Tibial nerve (tissue), 4 donors: ENCODE measurements around the gene DPY19L2. TPM values are rescaled to one million over a fixed set of nuclear protein-coding genes. Genes with fewer than 3 reads are reported as not detected.
"Not testable (repeated sequence)": the region's sequence is repeated elsewhere in the genome, so short reads cannot be mapped to it uniquely, and the experiment has no call there.

ENCODE experiments used
- DNase-seq, 2 donors: peaks; one replicate each; pipeline ENCODE4 v3.0.0-alpha.2; 2019; ENCODE audit warnings: low spot score in 2 of 2
- H3K27ac ChIP-seq, 4 donors: fragments of 200-600 bp; sonication (generic) in 3 of 4; one replicate each; pipeline ENCODE4 v1.5.1; 2017 to 2019; ENCODE audit warnings: mild to moderate bottlenecking in 1 of 4
- H3K27me3 ChIP-seq, 2 donors: fragments of 200-600 bp; sonication (generic) in 1 of 2; one replicate each; pipeline versions ENCODE4 v1.5.1 to v1.6.0; 2017 to 2019
- H3K36me3 ChIP-seq, 3 donors: fragments of 200-600 bp; sonication (generic); one replicate each; pipeline ENCODE4 v1.5.1; 2018 to 2019
- H3K4me1 ChIP-seq, 4 donors: fragments of 200-600 bp; sonication (generic) in 3 of 4; one replicate each; pipeline ENCODE4 v1.5.1; 2017 to 2019
- H3K4me3 ChIP-seq, 4 donors: fragments of 200-600 bp; sonication (generic) in 3 of 4; one replicate each; pipeline ENCODE4 v1.5.1; 2017 to 2019; ENCODE audit warnings: mild to moderate bottlenecking in 1 of 4, moderate library complexity in 1 of 4
- H3K9me3 ChIP-seq, 4 donors: fragments of 200-600 bp; sonication (generic) in 3 of 4; one replicate each; pipeline ENCODE4 v1.5.1; 2017 to 2019
- CTCF ChIP-seq, 5 experiments: fragments of 200-600 bp in 3 of 5; fragments of 450-650 bp in 2 of 5; sonication (generic) in 3 of 5; IDR thresholded peaks; one replicate each; pipeline ENCODE4 v1.5.1; 2016 to 2019; ENCODE audit warnings: antibody characterized with exemption in 5 of 5, mild to moderate bottlenecking in 3 of 5, moderate library complexity in 2 of 5
- WGBS, 2 donors: methylation state at CpG; one replicate each; pipeline ENCODE4 v1.1.5; 2018; 5-methylcytosine and 5-hydroxymethylcytosine counted together
- total RNA-seq, 4 donors: library from RNA; depleted of rRNA; stranded (reverse); fragments of >200 nt; gene quantifications; one replicate each; pipeline ENCODE4 v1.1.0, GENCODE V29; 2016

DPY19L2 gene
- total RNA-seq, 4 donors from 2014 or later, result 14.1 to 22.0 (median 20.7) TPM

GRCh38 chr12:63672550-63672949 is 4.3 kb upstream of the DPY19L2 start:
- not testable (repeated sequence) for H3K27me3 ChIP-seq, DNase-seq, H3K9me3 ChIP-seq, H3K27ac ChIP-seq, H3K4me3 ChIP-seq, H3K4me1 ChIP-seq, H3K36me3 ChIP-seq
- peak in 2 of 5 experiments; percentile 14 to 32 for TF ChIP-seq CTCF (IDR thresholded peaks at IDR 0.05)
- WGBS, 2 donors, result 8 to 34% methylated on average over 2 of the region's 2 CpGs

GRCh38 chr12:63669936-63670335 is 1.6 kb upstream of the DPY19L2 start:
- DNase-seq, H3K27ac ChIP-seq, H3K4me3 ChIP-seq, H3K4me1 ChIP-seq, H3K36me3 ChIP-seq, H3K9me3 ChIP-seq, H3K27me3 ChIP-seq: not testable (repeated sequence)
- WGBS, 2 donors, result 90 to 98% methylated on average over 1 of the region's 1 CpG

- not testable (repeated sequence) for H3K9me3 ChIP-seq, H3K36me3 ChIP-seq, H3K4me1 ChIP-seq, DNase-seq, H3K27ac ChIP-seq, H3K27me3 ChIP-seq
- 51% methylated on average over 3 to 4 of the region's 8 CpGs for WGBS, 2 donors
- H3K4me3 ChIP-seq, result peak overlapping the region; percentile 50 to 70 (median 58)
Observed at GRCh38 chr12:63669427-63669826, 1.1 kb upstream of the DPY19L2 start.

GRCh38 chr12:63668800-63669365 is 590 bp upstream of the DPY19L2 start:
- not testable (repeated sequence) for H3K4me1 ChIP-seq, DNase-seq, H3K36me3 ChIP-seq, H3K27me3 ChIP-seq, H3K9me3 ChIP-seq
- Histone ChIP-seq H3K4me3 (peak overlapping the region; percentile 50 to 70 (median 58)), H3K27ac (peak overlapping the region; percentile 67 to 89 (median 84))
- WGBS, 2 donors, result 1% methylated on average over 43 to 44 of the region's 44 CpGs

- H3K27me3 ChIP-seq, H3K4me1 ChIP-seq, H3K36me3 ChIP-seq, H3K9me3 ChIP-seq, H3K4me3 ChIP-seq, H3K27ac ChIP-seq, DNase-seq: not testable (repeated sequence)
- 78 to 85% methylated on average over 7 of the region's 7 CpGs for WGBS, 2 donors
Observed at GRCh38 chr12:63663005-63663404, 5.3 kb downstream of the DPY19L2 start.

- WGBS, 2 donors, result 94 to 98% methylated on average over 3 of the region's 3 CpGs
- H3K27ac ChIP-seq, H3K4me1 ChIP-seq, H3K27me3 ChIP-seq, H3K4me3 ChIP-seq, DNase-seq, H3K9me3 ChIP-seq, H3K36me3 ChIP-seq: not testable (repeated sequence)
Observed at GRCh38 chr12:63658501-63658900, 9.8 kb downstream of the DPY19L2 start.

- H3K27me3 ChIP-seq, H3K4me1 ChIP-seq, H3K36me3 ChIP-seq, H3K27ac ChIP-seq, DNase-seq, H3K9me3 ChIP-seq, H3K4me3 ChIP-seq: not testable (repeated sequence)
- 86% methylated on average over 2 of the region's 2 CpGs for WGBS, 2 donors
Observed at GRCh38 chr12:63656407-63656806, 11.9 kb downstream of the DPY19L2 start.

- 53 to 57% methylated on average over 5 of the region's 5 CpGs for WGBS, 2 donors
- not testable (repeated sequence) for H3K27ac ChIP-seq, H3K9me3 ChIP-seq
Observed at GRCh38 chr12:63655543-63656257, 12.6 kb downstream of the DPY19L2 start.

GRCh38 chr12:63654481-63654880 is 13.8 kb downstream of the DPY19L2 start:
- not testable (repeated sequence) for H3K27ac ChIP-seq, H3K9me3 ChIP-seq, H3K4me1 ChIP-seq, H3K4me3 ChIP-seq, H3K36me3 ChIP-seq, H3K27me3 ChIP-seq, DNase-seq
- WGBS, 2 donors, result 77 to 82% methylated on average over 5 of the region's 5 CpGs

More at GRCh38 chr12:63655543-63656257, 12.6 kb downstream of the DPY19L2 start:
- DNase-seq, H3K27me3 ChIP-seq, H3K36me3 ChIP-seq, H3K4me1 ChIP-seq, H3K4me3 ChIP-seq: not testable (repeated sequence)

GRCh38 chr12:63649517-63649916 is 18.8 kb downstream of the DPY19L2 start:
- 75 to 89% methylated on average over 1 of the region's 1 CpG for WGBS, 2 donors
- H3K9me3 ChIP-seq, H3K36me3 ChIP-seq, H3K27ac ChIP-seq, H3K4me3 ChIP-seq, H3K27me3 ChIP-seq, H3K4me1 ChIP-seq, DNase-seq: not testable (repeated sequence)

GRCh38 chr12:63643381-63644140 is 24.7 kb downstream of the DPY19L2 start:
- H3K36me3 ChIP-seq, H3K4me1 ChIP-seq, DNase-seq, H3K4me3 ChIP-seq, H3K9me3 ChIP-seq, H3K27me3 ChIP-seq, H3K27ac ChIP-seq: not testable (repeated sequence)
- 70 to 77% methylated on average over 5 of the region's 5 CpGs for WGBS, 2 donors

- H3K36me3 ChIP-seq, DNase-seq, H3K9me3 ChIP-seq, H3K27me3 ChIP-seq, H3K4me1 ChIP-seq, H3K27ac ChIP-seq, H3K4me3 ChIP-seq: not testable (repeated sequence)
- WGBS, 2 donors, result 75 to 76% methylated on average over 4 of the region's 4 CpGs
Observed at GRCh38 chr12:63624258-63624657, 44.0 kb downstream of the DPY19L2 start.
